HG03175 (cell line): ENCODE measurements around the gene AKT3.
A peak's percentile ranks its signal among the peaks of the same experiment; 100 is the strongest.

Experiments
- ATAC-seq: cut with Tn5 transposase; IDR thresholded peaks from one replicate; pipeline ENCODE4 v1.9.1; 2021; ENCODE audit warnings: mild to moderate bottlenecking, moderate library complexity; ENCODE audit not compliant: unreplicated experiment

AKT3 gene

DNA sequence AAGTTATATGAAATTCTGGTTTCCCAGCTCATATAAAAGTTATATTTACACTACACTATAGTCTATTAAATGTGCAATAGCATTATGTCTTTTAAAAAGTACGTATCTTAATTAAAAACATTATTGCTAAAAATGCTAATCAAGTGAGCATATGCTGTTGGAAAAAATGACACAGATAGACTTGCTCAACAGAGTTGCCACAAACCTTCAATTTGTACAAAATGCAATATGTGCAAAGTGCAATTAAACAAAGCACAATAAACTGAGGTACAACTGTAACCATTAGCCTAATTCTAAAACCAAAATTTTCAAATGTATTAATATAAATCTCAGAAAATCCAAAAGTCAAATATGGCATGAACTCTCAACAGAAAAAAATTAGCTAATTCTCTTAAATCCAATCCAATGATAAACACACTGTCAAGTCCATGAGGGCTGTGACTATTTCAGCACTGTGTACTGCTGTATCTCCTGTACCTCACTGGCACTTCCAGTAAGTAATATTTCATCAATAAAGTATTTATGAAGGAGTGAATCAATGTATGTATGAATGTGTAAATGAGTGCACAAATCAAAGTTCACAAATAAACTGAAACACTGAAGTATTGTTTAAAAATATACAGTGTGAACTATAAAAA, 116.3 kb downstream of the AKT3 start:
- ATAC-seq, result no peak

DNA sequence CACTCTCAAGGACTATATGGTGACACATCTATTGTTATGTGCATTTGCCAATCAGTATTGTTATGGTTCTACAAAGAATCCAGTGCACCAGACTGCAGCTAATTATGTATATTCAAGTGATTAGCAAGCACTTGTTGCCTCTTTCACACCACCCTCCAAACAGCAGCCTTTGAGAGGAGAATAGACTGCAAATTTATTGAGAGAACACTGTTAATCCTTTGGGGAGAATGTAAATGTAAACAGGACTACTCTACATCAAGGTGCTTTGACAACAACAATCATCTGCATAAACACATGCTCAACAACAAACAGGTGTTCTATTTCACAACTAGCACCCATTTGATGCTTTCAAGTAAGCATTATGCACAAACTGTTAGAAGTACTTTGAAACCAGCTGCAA, 117.4 kb downstream of the AKT3 start:
- no peak for ATAC-seq

DNA sequence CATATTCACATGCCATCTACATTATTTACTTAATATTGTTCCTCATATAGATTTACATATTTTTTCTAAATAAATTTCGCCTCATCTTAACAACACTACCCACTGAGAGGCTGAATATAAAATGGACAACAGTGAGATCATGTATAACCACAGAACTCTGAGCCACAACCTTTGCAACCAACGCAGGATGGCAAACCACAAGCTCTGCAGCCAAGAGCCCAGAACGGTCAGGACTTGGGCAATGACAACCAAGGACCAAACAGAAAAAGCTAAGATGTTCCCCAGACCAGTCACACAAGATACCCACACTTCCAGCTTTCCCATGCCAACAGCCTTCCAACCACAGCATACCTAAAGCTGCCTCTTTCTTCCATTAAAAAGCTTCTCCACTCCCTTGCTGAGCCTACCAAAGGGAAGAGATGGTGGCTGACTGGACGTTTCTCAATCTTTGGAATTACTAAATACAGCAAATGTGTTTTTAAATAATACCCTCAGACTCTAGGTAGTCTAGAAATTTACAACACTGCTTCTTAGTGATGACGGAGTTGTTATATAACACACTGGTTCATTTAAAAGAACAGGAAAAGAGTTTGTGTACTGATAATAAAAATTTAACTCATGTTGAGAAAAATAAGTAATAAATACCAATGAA, 117.9 kb downstream of the AKT3 start:
- no peak for ATAC-seq

DNA sequence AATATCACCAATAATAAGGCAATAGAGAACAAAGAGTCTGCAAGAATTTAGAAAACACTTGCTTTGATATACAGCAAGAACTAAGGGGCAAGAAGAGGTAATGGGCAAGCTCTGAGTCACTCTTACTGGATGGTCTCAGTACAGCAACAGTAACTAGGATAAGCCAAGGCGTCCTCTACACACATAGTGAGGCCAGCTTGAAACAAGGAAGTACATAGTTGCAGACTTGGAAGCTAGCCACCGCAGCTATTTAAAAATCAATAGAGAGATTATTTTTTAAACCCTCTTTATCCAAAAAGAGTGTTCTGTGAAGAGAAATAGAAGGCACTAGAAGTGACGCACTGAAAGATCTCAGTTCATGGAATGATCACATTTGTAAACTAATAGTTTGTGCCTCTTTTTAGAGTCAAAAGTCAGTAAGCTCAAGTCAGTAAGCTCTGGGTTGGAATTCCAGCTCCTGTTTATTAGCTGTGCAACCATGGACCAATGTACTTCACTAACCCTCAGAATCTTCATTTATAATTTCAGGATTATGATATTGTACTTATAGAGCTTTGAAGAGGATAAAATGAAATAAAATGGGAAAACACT, 118.6 kb downstream of the AKT3 start:
- ATAC-seq, result no peak

DNA sequence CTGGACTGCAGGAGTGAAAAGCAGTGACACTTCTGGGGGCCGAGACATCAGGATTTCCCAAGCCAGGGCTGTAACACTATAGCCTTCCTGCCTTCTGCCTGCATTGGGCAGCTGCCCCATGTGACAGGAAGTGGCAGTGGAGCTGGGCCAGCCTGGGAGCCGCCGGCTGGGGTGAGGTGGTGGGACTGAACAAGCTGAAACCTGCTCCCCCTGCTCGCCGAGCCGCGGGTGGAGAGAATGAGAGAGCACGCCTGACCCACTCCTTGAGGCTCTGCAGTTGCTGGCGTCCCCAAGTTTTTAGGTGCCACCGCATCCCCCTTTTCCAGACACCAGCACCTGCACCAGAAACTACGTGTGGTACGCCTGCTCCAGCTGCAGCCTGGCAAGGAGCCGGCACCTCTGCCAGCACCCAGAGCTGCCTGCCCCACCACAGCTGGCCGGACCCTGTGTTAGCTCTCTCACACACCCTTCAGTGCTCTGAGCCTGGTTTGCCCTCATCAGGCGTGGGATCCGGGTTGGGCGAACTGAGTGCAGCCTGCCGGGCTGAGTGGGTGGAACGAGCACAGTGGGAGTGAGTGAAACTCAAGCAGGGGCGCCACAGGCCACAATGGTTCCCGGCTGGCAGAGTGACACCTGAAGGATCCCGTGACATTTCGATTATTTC, 119.4 kb downstream of the AKT3 start:
- ATAC-seq, result no peak

DNA sequence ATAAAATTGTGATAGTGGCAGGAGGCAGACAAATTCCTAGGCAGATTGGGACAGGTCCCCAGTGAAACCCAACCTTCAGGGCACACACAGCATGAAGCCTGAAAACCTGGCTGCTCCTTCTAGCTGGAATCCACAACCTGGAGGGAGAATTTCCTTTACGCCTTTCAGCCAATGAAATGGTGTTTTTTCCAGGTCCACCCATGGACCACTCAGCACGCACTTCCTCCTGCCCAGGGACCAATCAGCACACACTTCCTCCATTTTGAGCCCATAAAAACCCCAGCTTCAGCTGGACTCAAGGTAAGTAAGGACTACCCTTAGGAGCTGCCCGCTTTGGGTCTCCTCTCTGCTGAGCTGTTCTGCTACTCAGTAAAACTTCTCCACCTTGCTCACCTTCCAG, 120.1 kb downstream of the AKT3 start:
- no peak for ATAC-seq

DNA sequence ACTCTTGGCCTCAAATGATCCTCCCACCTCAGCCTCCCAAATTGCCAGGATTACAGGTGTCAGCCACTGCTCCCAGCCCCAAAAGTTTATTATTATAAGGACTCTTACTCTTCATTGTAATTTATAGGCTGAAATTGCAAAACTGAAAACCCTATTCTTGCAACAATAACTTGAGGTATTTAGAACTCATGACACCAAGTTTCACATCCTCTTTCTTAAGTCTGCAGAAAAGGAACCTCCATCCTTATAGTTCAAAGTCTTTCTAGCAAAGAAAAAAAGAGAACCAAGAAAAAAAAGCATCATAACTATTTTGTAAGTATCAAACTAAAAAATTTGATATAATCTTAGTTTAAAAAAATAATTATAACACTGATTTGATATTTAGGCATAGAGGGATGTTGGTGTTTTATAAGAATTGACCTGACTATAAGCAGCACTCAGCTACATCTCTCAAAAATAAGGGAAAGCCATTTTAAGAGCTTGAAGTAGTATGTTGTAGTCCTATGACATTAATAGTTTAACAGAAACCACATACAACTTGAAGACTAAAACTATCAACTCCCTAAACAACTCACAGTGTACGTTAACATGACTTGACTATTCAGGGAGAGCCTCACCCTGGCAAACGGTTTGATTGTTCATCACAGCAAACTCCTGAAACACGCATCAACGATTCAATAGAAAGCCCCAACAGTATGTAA, 122.4 kb downstream of the AKT3 start:
- peak; percentile 89 for ATAC-seq

DNA sequence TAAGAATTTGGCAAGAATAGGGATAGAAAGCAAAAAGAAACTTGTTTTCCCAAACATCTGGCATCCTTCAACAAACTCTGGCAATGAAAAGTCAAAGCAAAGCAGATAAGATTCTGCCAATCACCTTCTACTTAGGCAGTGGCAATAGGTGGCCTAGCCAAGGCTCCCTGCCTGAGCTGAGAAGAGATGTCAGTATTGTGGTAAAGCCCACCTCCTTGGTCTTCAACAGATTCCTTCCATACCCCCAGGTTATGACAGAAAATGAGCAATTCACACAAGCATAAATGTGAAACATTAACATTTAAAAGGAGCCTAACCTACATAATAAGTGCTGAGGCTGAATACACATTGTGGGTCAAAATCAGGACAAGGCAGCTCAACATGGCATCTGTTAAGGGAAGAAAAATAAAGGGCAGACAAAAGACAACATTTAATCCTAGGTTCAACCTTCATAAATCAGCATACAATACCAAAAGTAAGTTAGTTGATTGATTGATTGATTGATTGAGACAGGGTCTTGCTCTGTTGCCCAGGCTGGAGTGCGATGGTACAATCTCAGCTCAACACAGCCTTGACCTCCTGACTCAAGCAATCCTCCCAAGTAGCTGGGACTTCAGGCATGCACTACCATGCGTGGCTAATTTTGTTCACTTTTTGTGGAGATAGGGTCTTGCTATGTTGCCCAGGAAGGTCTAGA, 123.1 kb downstream of the AKT3 start:
- ATAC-seq, result peak; percentile 15

DNA sequence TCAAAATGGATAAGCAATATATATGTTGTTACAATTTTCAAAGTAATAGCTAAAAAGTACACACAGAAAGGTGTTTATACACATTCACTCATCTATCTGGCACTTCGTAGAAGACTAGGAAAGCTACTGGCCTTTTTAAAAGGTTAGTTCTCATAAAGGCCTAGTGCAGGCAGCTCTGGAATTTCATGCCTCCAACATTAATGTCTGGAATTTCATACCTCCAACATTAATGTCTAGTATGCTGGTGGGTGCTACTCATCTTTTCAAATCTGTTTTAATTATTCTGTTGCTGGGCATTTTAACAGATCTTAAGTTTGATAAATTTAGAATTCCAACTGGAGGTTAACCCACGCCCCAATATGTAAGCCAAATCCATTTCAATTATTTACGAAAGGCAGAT, 124.2 kb downstream of the AKT3 start:
- no peak for ATAC-seq

DNA sequence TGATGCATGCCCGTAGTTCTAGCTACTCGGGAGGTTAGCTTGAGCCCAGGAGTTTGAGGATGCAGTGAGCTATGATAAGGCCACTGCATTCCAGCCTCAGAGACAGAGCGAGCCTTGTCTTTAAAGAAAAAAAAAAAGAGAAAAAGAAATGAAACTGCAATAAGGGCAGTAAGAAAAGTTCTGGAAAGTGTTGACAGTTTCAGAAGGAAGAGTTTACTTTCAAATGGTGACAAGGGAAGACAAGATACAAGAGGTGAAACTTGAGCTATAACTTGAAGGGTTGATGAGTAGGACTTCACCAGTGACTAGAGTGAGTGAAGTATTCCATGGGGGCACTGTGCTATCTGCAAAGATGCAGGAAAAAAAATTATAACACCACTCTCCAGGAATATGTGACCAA, 125.0 kb downstream of the AKT3 start:
- no peak for ATAC-seq

DNA sequence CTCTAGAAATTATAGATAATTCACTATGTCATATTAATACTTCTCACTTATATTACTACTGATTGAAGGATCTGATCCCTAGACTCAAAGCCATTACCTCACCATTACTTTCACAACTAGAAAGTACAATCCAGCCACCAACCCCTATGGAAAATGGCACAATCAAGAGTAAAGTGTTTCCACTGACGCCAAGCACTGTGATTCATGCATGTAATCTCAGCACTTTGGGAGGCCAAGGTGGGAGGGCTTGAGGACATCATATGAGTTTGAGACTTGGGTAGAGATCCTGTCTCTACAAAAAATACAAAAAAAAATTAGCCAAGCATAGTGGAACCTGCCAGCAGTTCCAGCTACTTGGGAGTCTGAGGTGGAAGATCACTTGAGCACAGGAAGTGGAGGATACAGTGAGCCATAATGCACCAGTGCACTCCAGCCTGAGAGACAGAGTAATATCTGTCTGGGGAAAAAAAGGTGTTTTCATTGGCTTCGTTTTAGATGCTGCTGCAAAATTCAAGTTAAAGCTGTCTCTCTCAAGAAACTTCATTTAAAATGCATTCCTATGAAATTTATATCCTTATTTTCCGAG, 126.5 kb downstream of the AKT3 start:
- ATAC-seq, result no peak

DNA sequence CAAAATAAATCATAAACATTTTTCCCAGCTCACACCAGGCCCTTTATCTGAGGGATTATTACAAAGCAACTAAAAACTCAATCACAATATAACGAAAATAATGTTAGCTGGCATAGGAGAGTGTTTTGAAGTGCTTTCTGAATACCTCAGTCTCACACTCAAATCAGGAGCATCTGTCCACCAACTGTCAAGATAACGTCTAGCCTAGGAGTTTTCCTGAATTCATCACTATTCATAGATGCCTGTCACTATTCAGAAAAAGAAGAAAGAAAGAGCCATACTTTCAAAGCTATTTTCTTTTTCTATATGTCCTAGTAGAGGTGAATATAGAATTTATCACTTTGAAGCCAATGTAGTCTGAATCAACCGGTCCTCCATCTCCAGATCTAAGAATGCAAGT, 127.0 kb downstream of the AKT3 start:
- no peak for ATAC-seq

DNA sequence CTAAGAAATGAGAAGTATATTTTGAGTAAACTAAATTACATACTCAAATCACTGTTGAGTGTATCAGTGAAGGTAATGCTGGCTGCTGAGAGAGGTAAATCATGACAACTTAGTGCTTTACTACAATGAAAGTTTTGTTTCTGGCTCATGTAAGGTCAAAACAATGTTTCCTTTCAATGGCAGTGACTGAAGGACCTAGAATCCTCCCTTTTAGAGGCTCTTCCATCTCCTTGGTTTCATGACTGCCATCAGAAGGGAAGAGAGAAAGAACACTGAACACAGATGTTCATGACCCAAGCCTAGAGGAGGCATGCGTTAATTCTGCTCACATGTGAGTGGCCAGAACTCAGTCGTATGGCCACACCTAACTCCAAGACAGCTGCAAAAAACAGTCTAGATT, 130.6 kb downstream of the AKT3 start:
- no peak for ATAC-seq

DNA sequence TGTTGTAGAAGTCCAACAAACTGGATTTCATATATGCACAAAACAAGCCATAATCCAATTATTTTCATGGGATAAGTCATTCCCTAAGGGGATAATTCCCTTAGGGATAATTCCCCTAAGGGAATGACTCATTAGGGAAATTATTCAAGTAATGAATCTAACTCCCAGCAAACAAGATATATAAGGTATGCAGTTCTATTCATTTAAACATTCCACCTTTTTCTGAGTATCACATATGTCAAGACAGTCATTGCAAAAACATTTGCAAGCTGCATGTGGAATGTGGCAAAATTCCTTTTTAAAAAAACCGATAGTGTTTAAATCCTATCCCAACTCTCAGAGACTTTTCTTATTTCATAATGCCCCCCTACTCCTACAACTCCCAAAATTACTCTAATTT, 131.2 kb downstream of the AKT3 start:
- no peak for ATAC-seq

DNA sequence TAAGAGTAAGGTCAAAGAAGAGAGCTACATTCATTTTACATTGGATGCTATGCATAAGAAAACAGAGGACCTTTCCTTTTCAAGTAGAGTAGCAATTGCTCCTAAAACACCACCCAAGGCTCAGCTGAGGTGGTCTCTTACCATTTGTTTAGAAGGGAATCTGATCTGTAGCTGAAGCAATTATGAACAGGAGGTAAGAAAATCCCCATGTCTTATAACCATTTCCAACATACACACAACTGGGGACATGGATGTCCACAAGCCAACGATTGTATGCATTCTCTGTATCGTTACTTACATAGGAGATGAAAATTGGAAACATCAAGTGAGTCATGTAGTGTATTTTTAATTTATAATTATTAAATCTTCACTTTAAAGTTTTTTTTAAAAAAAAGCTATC, 132.0 kb downstream of the AKT3 start:
- no peak for ATAC-seq

DNA sequence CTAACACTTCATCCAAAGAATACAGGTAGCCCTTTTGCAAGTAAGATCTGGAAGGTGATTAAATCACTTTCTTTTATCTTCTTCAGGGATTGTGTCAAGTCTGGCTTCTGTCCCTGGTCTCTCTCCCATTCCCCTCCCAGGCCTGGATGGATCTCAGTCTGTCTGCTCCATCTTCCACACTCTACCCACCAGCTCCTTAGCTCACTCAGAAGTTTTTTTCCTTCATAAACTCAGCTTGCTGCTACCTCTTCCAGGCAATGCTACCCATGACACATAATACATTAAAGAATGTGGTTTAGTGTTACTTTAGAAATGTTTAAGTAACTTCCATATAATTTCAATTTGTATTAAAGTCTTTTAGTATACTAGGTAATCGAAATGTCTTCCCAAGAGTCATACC, 133.1 kb downstream of the AKT3 start:
- no peak for ATAC-seq

DNA sequence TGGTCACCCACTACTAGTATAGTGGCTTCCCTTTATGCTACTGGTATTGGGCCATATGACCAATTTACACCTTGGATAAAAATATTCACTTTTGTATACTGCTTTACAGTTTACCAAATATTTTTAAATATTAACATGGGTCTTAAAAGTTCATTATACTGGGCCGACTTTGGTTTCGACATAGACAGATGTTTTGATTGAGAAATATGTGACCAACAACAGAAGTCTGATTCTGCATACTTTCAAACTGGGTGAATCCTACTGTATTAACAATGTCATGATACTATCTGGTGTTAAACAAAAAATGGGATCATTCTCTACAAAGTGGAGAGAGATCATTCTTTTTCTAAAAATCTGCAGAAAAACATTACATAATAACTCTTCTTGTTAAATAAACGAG, 134.8 kb downstream of the AKT3 start:
- ATAC-seq, result no peak

DNA sequence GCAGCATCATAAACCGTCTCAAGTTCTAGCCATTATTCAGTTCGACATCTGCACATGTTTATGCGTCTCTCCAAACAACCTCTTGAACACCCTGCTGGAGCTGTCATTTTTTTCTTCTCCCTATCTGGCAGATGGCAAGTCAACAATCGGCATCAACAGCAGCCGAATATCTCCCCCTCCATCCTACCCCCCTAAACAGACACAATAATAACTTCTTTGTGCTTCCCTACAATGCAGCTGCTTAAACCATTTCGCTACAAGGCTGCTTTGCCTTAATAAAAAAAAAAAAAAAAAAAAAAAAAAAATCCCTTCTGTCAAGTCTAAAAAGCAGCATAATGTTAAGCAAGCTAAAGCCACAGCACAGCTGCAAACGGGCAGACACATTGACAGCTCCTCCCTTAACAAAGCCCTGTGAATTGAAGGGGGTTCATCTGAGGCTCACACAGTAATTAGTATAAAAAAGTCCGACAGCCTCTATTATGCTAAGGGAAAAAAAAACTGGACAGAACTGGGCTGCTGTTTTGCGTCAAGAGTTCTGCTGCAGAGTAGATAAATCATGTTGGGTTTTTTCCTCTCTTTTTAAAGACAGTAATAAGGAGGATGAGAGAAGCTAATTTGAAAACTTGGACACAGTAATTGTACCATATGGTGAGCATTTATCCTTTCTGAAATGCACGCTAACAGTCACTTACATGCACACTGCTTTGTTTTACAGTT, 136.4 kb downstream of the AKT3 start:
- no peak for ATAC-seq

DNA sequence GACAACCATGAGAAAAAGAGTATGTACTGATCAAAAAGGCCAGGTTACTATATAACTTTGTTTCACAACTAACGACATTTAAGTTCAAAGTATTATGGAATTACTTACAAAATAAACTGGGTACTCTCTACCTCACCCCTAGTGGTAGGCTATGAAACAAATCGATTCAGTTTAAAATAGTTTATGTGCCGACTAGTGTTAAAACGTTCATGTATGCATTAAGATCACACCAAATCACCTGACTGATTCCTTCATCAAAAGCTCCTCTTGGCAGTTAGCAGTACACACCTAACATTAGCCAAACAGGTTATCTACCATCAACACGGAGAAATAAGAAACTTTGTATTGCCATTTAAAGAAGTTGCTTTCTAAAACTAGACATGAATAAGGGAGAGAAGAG, 137.1 kb downstream of the AKT3 start:
- ATAC-seq, result no peak

DNA sequence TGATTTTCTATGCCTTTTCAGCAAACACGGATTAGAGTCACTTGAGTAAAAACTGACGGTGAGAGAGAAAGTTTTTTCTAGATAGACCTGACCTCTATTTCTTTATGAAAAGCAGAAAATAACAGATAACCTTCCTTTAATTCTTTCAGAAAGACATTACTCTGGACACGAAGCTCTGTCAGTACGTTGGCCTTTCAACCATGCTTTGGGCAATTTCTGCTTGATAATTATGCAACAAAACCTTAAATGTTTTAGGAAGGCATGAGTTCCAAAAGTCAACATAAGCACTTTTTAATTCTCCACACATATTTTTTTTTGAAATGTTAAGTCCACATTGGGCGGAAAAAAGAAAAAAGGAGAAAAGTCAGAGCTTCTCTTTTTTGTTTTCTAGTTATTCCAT, 137.8 kb downstream of the AKT3 start:
- no peak for ATAC-seq
